Karpas-422 (cell line): ENCODE data around the gene RFTN1. TPM values are rescaled to one million over a fixed set of nuclear protein-coding genes. Genes with fewer than 3 reads are reported as not detected.

ENCODE experiments used
- DNase-seq: peaks from one replicate; pipeline ENCODE4 v3.0.0-alpha.2; 2015
- H2AFZ ChIP-seq: fragments of 200-600 bp; sonication (generic); 2 replicates; pipeline ENCODE4 v1.6.1; 2014; ENCODE audit warnings: antibody characterized with exemption, low read length, mixed read lengths
- H3K27ac ChIP-seq: fragments of 200-600 bp; sonication (generic); 2 replicates; pipeline ENCODE4 v1.5.1; 2014; ENCODE audit warnings: mild to moderate bottlenecking, low read length, moderate library complexity
- H3K27me3 ChIP-seq: fragments of 200-600 bp; sonication (generic); 2 replicates; pipeline ENCODE4 v1.6.1; 2014; ENCODE audit warnings: low read length, mixed read lengths
- H3K36me3 ChIP-seq: fragments of 200-600 bp; sonication (generic); 2 replicates; pipeline ENCODE4 v1.6.1; 2014; ENCODE audit warnings: low read length, mixed read lengths; ENCODE audit not compliant: insufficient read depth
- H3K4me1 ChIP-seq: fragments of 200-600 bp; sonication (generic); 2 replicates; pipeline ENCODE4 v1.6.1; 2014; ENCODE audit warnings: mild to moderate bottlenecking, low read length, mixed read lengths
- H3K4me2 ChIP-seq: fragments of 200-600 bp; sonication (generic); 2 replicates; pipeline ENCODE4 v1.6.1; 2014; ENCODE audit warnings: low read length, low read depth, mild to moderate bottlenecking; ENCODE audit not compliant: poor library complexity, severe bottlenecking
- H3K4me3 ChIP-seq: fragments of 200-600 bp; sonication (generic); 2 replicates; pipeline ENCODE4 v1.5.1; 2014; ENCODE audit warnings: mild to moderate bottlenecking, antibody characterized with exemption, low read length, mixed read lengths
- H3K79me2 ChIP-seq: fragments of 200-600 bp; sonication (generic); 2 replicates; pipeline ENCODE4 v1.6.1; 2014; ENCODE audit warnings: mild to moderate bottlenecking, low read length, mixed read lengths
- H3K9ac ChIP-seq: fragments of 200-600 bp; sonication (generic); 2 replicates; pipeline ENCODE4 v1.6.0; 2014; ENCODE audit warnings: low read length
- H3K9me2 ChIP-seq: fragments of 200-600 bp; sonication (generic), shearing (Covaris generic); replicated peaks from 2 replicates; pipeline ENCODE4 v1.6.0; 2014; ENCODE audit warnings: mild to moderate bottlenecking, low read length, moderate library complexity; ENCODE audit not compliant: insufficient read depth
- H3K9me3 ChIP-seq: fragments of 300-700, 200-600 bp; sonication (generic); 2 replicates; pipeline ENCODE4 v1.6.1; 2014; ENCODE audit warnings: low read length, mixed read lengths
- H4K20me1 ChIP-seq: fragments of 200-600 bp; sonication (generic); 2 replicates; pipeline ENCODE4 v1.6.1; 2014; ENCODE audit warnings: mild to moderate bottlenecking, antibody characterized with exemption, low read length, low read depth; ENCODE audit not compliant: insufficient read depth
- total RNA-seq: library from RNA; depleted of rRNA; stranded (reverse); fragments of >200 nt; shearing (Covaris generic); gene quantifications from 2 replicates; pipeline ENCODE4 v1.2.3, GENCODE V29; 2014; ENCODE audit warnings: low replicate concordance

The RFTN1 gene
- total RNA-seq, 1 experiment from 2014 or later = 291 TPM

DNA sequence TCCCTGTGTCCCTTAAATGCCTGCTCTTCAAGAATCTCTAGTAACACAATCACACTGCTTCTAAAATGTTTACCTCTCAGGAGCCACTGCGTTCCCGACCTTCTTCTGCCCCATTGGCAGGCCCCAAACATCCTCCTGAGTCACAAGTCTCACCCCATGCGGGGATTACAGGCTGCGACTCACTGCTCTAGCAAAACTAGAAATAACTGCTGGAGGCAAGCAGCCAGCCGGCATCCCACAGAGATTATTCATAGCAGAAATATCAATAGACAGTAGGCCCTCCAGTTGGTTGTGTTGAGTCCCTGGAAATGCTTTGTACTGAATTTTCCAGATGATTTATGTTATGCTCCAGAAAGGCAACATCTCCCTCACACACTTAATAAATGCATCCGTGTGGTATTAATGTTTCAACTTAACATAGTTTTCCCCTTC lies 64.8 kb downstream of the RFTN1 start:
- Histone ChIP-seq H3K27me3 (no peaks in the 10 kb centered on the region), H4K20me1 (no peaks in the 10 kb centered on the region), H3K9ac (peak overlapping the region; percentile 65), H3K4me1 (peaks cover 99% of the 10 kb centered on the region), H3K4me3 (peak overlapping the region; percentile 15; the same call in 1 of the 2 replicates), H3K9me2 (no peaks in the 10 kb centered on the region), H3K9me3 (no peaks in the 10 kb centered on the region), H3K36me3 (peaks cover 39% of the 10 kb centered on the region), H3K79me2 (peaks cover 94% of the 10 kb centered on the region), H3K27ac (peak overlapping the region; percentile 99), H2AFZ (no peak overlapping the region), H3K4me2 (peak overlapping the region; percentile 77)
- DNase-seq = peak; percentile 88

- Histone ChIP-seq H3K4me3 (peak overlapping the region; percentile 50), H3K27me3 (no peaks in the 10 kb centered on the region), H3K36me3 (peaks cover 38% of the 10 kb centered on the region), H3K27ac (peak overlapping the region; percentile 99), H3K9me2 (no peaks in the 10 kb centered on the region), H3K9me3 (no peaks in the 10 kb centered on the region), H3K4me2 (peak overlapping the region; percentile 77), H3K79me2 (peaks cover 94% of the 10 kb centered on the region), H2AFZ (no peak overlapping the region), H3K4me1 (peaks cover 99% of the 10 kb centered on the region), H4K20me1 (no peaks in the 10 kb centered on the region), H3K9ac (peak overlapping the region; percentile 65)
- DNase-seq = peak; percentile 97
Observed at GRCh38 chr3:16447135-16447534, 66.4 kb downstream of the RFTN1 start.

GRCh38 chr3:16444344-16444743 lies 69.2 kb downstream of the RFTN1 start:
- Histone ChIP-seq H3K4me2 (peak overlapping the region; percentile 14), H3K79me2 (peaks cover 87% of the 10 kb centered on the region), H3K9ac (no peak overlapping the region), H3K4me3 (no peak overlapping the region), H3K9me2 (no peaks in the 10 kb centered on the region), H3K36me3 (peaks cover 47% of the 10 kb centered on the region), H3K4me1 (peaks cover 99% of the 10 kb centered on the region), H2AFZ (no peak overlapping the region), H3K27me3 (no peaks in the 10 kb centered on the region), H3K27ac (peak overlapping the region; percentile 99), H3K9me3 (no peaks in the 10 kb centered on the region), H4K20me1 (no peaks in the 10 kb centered on the region)
- no peak for DNase-seq

- Histone ChIP-seq H3K9ac (peak overlapping the region; percentile 51), H3K4me1 (peaks cover 97% of the 10 kb centered on the region), H3K79me2 (peaks cover 88% of the 10 kb centered on the region), H3K9me2 (no peaks in the 10 kb centered on the region), H3K4me2 (peak overlapping the region; percentile 62), H3K9me3 (no peaks in the 10 kb centered on the region), H3K4me3 (no peak overlapping the region), H3K27ac (peak overlapping the region; percentile 99), H3K27me3 (no peaks in the 10 kb centered on the region), H2AFZ (no peak overlapping the region), H4K20me1 (no peaks in the 10 kb centered on the region), H3K36me3 (peaks cover 48% of the 10 kb centered on the region)
- DNase-seq = no peak
Observed at GRCh38 chr3:16442730-16443129, 70.8 kb downstream of the RFTN1 start.

DNA sequence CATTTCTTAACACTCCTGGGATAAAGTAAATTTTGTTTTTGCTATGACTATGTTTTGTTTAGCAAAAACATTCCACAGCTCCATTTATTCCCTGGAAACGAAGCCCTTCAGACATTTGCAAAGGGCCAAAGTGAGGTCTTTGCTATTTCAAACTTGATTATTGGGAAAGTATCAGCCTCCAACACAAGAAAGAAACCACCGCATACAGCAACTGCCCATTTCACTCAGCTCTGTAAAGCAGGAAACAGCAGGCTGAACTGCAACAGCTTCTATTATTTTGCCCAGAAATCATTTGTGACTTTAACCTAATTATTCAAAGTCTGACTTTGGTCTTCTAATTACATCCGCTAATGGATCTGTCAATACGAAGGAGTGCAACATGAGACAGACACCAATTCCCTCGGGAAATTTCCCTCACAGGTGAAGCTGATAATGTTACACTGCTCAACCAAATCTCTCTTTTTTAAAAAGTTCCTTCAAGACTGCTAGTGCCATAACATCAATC lies 72.1 kb downstream of the RFTN1 start:
- H3K4me2 ChIP-seq = peak overlapping the region; percentile 62
- peak overlapping the region; percentile 20; the same call in 1 of the 2 replicates for H3K4me3 ChIP-seq
- peaks cover 53% of the 10 kb centered on the region for H3K36me3 ChIP-seq
- no peaks in the 10 kb centered on the region for H4K20me1 ChIP-seq
- no peaks in the 10 kb centered on the region for H3K27me3 ChIP-seq
- H2AFZ ChIP-seq = no peak overlapping the region
- H3K79me2 ChIP-seq = peaks cover 88% of the 10 kb centered on the region
- no peaks in the 10 kb centered on the region for H3K9me2 ChIP-seq
- peak overlapping the region; percentile 60 for H3K9ac ChIP-seq
- peaks cover 92% of the 10 kb centered on the region for H3K4me1 ChIP-seq
- peak overlapping the region; percentile 99 for H3K27ac ChIP-seq
- no peaks in the 10 kb centered on the region for H3K9me3 ChIP-seq
- peak; percentile 93 for DNase-seq

DNA sequence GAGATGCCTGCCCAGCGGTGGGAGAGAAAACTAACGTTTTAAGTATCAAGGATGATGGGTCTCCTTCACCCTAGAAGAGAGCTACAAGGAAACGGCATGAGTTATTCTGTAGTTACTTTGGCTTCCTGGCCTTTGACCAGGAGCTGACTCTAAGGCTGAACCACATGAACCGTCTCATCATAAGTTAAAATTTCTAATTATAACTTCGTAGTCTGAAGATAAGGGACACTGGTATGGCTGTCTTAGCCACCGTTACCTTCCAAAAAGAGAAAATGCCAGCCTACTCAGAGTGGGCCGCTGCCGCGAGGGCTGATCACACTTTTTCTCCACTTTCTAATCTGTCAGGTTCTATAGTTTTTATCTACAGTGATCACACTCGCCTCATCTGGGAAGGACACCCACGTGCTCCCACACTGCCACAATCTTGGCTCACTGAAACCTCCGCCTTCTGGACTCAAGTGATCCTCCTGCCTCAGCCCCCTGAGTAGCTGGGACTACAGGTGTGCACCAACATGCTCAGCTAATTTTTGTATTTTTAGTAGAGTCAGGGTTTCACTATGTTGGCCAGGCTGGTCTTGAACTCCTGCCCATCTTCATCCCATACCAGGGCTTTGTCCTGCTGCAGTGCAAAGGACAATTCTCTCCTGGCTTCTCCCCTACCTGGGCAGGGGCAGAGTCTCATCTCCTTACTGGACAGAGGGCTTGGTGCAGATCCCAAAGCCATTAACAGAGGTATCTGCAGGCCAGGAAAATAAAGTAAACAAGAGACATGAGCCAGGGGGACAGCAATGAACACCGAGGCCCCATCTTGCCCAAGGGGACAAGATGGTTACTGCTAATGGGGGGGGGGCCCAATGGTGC lies 73.4 kb downstream of the RFTN1 start:
- H3K36me3 ChIP-seq = peaks cover 45% of the 10 kb centered on the region
- no peaks in the 10 kb centered on the region for H3K9me3 ChIP-seq
- peak overlapping the region; percentile 60 for H3K9ac ChIP-seq
- H3K4me3 ChIP-seq = no peak overlapping the region
- H3K27me3 ChIP-seq = no peaks in the 10 kb centered on the region
- peak overlapping the region; percentile 62 for H3K4me2 ChIP-seq
- no peaks in the 10 kb centered on the region for H3K9me2 ChIP-seq
- no peak for DNase-seq
- peak overlapping the region; percentile 99 for H3K27ac ChIP-seq
- H3K4me1 ChIP-seq = peaks cover 85% of the 10 kb centered on the region
- H3K79me2 ChIP-seq = peaks cover 78% of the 10 kb centered on the region
- H2AFZ ChIP-seq = no peak overlapping the region
- H4K20me1 ChIP-seq = no peaks in the 10 kb centered on the region

GRCh38 chr3:16439163-16439847 lies 74.2 kb downstream of the RFTN1 start:
- peaks cover 71% of the 10 kb centered on the region for H3K79me2 ChIP-seq
- peaks cover 37% of the 10 kb centered on the region for H3K36me3 ChIP-seq
- no peak overlapping the region for H2AFZ ChIP-seq
- no peak for DNase-seq
- peak overlapping the region; percentile 30; the same call in 1 of the 2 replicates for H3K9ac ChIP-seq
- H4K20me1 ChIP-seq = no peaks in the 10 kb centered on the region
- peaks cover 85% of the 10 kb centered on the region for H3K4me1 ChIP-seq
- peak overlapping the region; percentile 21 for H3K4me2 ChIP-seq
- H3K9me2 ChIP-seq = no peaks in the 10 kb centered on the region
- H3K27ac ChIP-seq = peak overlapping the region; percentile 99
- H3K9me3 ChIP-seq = no peaks in the 10 kb centered on the region
- no peaks in the 10 kb centered on the region for H3K27me3 ChIP-seq
- H3K4me3 ChIP-seq = no peak overlapping the region

DNA sequence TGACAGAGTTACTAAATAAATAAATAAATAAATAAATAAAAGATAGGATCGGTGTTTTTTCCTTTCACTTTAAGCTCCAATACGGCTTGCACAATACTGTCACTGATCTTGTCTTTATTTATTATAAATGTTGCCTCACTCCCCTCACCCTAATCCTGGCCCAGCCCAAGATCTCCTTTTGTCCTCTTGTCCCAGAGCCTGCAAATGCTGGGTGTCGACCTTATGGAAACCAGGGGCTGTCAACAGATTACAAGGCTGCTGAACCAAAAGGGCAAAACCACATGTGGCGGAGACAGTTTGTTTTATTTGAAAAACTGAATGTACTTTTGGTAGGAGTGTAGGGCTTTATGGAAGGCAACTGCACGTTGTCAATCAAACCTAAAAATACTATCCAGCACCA lies 75.9 kb downstream of the RFTN1 start:
- H3K4me2 ChIP-seq = no peak overlapping the region
- no peaks in the 10 kb centered on the region for H3K9me3 ChIP-seq
- peaks cover 58% of the 10 kb centered on the region for H3K79me2 ChIP-seq
- H3K27ac ChIP-seq = peak overlapping the region; percentile 99
- H3K9ac ChIP-seq = no peak overlapping the region
- H4K20me1 ChIP-seq = no peaks in the 10 kb centered on the region
- H3K9me2 ChIP-seq = no peaks in the 10 kb centered on the region
- H3K4me3 ChIP-seq = no peak overlapping the region
- H3K27me3 ChIP-seq = no peaks in the 10 kb centered on the region
- H3K4me1 ChIP-seq = peaks cover 85% of the 10 kb centered on the region
- DNase-seq = no peak
- H3K36me3 ChIP-seq = peaks cover 24% of the 10 kb centered on the region
- no peak overlapping the region for H2AFZ ChIP-seq
